Natural killer cell (primary cell): Measurements from ENCODE around the gene CA10. TPM values are rescaled to one million over a fixed set of nuclear protein-coding genes. Genes with fewer than 3 reads are reported as not detected.

Experiments
- ATAC-seq, 3 donors: fragments of 150-1000 bp in 2 of 3; fragments of 200-7000 bp in 1 of 3; cut with Tn5 transposase; 1 replicate in 1 of 3; 2 replicates in 2 of 3; pipeline ENCODE4 v1.10.0; 2021; ENCODE audit warnings: mild to moderate bottlenecking in 2 of 3, moderate library complexity in 2 of 3
- DNase-seq, 2 donors: peaks; one replicate each; pipeline versions ENCODE4 v3.0.0 to v3.0.0-alpha.2; 2013 to 2021; ENCODE audit warnings: mixed read lengths in 1 of 2
- H3K27ac ChIP-seq: one replicate; pipeline ENCODE4 v1.5.1; 2013; ENCODE audit warnings: mild to moderate bottlenecking, low read length
- H3K27me3 ChIP-seq: one replicate; pipeline ENCODE4 v1.6.1; 2013; ENCODE audit warnings: low read length; ENCODE audit not compliant: control insufficient read depth, insufficient read depth
- H3K36me3 ChIP-seq: one replicate; pipeline ENCODE4 v1.6.1; 2013; ENCODE audit warnings: low read length; ENCODE audit not compliant: control insufficient read depth, insufficient read depth
- H3K4me1 ChIP-seq: one replicate; pipeline ENCODE4 v1.6.1; 2013; ENCODE audit warnings: low read length; ENCODE audit not compliant: control insufficient read depth, insufficient read depth
- H3K4me3 ChIP-seq: one replicate; pipeline ENCODE4 v1.5.1; 2013; ENCODE audit warnings: low read length
- H3K9me3 ChIP-seq: one replicate; pipeline ENCODE4 v1.6.1; 2013; ENCODE audit warnings: low read length; ENCODE audit not compliant: control insufficient read depth, insufficient read depth
- H3K27ac Mint-ChIP-seq, 2 donors: one replicate each; pipeline ENCODE4 v1.8.0; 2022; ENCODE audit warnings: mild to moderate bottlenecking in 2 of 2, mixed read lengths in 2 of 2, moderate library complexity in 1 of 2
- H3K27me3 Mint-ChIP-seq, 2 donors: one replicate each; pipeline ENCODE4 v1.8.0; 2022; ENCODE audit warnings: low read depth in 2 of 2, mixed read lengths in 2 of 2
- H3K36me3 Mint-ChIP-seq: one replicate; pipeline ENCODE4 v1.8.0; 2022; ENCODE audit warnings: mixed read lengths
- H3K4me1 Mint-ChIP-seq, 2 donors: one replicate each; pipeline ENCODE4 v1.8.0; 2022; ENCODE audit warnings: mixed read lengths in 2 of 2
- H3K4me3 Mint-ChIP-seq: one replicate; pipeline ENCODE4 v1.8.0; 2022; ENCODE audit warnings: mild to moderate bottlenecking, moderate library complexity, mixed read lengths
- H3K9me3 Mint-ChIP-seq, 2 donors: one replicate each; pipeline ENCODE4 v1.8.0; 2022; ENCODE audit warnings: mixed read lengths in 2 of 2
- WGBS: methylation state at CpG from one replicate; pipeline ENCODE4 v1.1.7; 2013; ENCODE audit warnings: missing lambda C conversion rate; ENCODE audit not compliant: insufficient coverage; 5-methylcytosine and 5-hydroxymethylcytosine counted together
- intact Hi-C: fragments of 100-400 bp; cut with micrococcal nuclease; formaldehyde crosslinking; loops from one replicate; pipeline ENCODE4 v1.14.2; 2022
- total RNA-seq, 4 donors: library from RNA; stranded (reverse); fragments of 120-200 nt in 1 of 4; gene quantifications; one replicate each; pipeline versions ENCODE4 v1.2.3 to v1.2.4, GENCODE V29; 2013 to 2022
- TF ChIP-seq, protein P1 (sequence below): fragments of 200-600 bp; IDR thresholded peaks from one replicate; pipeline ENCODE4 v1.8.0; 2022; ENCODE audit warnings: antibody characterized with exemption

The CA10 gene
- total RNA-seq, 3 donors from 2014 or later (not counting 1 experiment from before 2014, with no cell fraction given) = not detected

DNA sequence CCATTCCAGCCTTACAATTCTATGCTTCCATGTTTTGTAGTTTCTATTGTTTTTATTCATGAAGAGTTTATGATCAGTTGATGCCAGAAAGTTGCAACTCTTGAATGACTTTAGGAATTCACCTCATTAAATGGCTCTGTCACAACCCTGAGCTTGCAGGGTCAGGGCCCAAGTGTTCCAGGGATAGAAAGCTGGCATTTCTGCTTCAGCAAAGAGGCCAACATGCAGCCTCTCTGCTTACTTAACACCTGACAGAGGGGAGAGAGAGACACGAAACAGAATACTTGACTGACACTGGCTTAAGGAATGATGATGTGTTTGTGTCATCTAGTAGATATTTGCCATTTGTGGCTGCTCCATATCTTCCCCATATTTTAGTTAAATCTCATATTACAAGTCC is 328.1 kb downstream of the CA10 start:
- no peaks in the 10 kb centered on the region for H3K4me1 ChIP-seq
- WGBS = 100% methylated on average over 1 of the region's 1 CpG
- Mint-ChIP-seq H3K36me3 (no peaks in the 10 kb centered on the region), H3K27me3 (peaks cover 0 to 5% of the 10 kb centered on the region in 2 donors), H3K27ac (no peak overlapping the region), H3K4me1 (no peaks in the 10 kb centered on the region), H3K9me3 (no peaks in the 10 kb centered on the region), H3K4me3 (no peak overlapping the region)
- H3K4me3 ChIP-seq = no peak overlapping the region
- no peak overlapping the region for H3K27ac ChIP-seq
- TF ChIP-seq, protein P1, sequence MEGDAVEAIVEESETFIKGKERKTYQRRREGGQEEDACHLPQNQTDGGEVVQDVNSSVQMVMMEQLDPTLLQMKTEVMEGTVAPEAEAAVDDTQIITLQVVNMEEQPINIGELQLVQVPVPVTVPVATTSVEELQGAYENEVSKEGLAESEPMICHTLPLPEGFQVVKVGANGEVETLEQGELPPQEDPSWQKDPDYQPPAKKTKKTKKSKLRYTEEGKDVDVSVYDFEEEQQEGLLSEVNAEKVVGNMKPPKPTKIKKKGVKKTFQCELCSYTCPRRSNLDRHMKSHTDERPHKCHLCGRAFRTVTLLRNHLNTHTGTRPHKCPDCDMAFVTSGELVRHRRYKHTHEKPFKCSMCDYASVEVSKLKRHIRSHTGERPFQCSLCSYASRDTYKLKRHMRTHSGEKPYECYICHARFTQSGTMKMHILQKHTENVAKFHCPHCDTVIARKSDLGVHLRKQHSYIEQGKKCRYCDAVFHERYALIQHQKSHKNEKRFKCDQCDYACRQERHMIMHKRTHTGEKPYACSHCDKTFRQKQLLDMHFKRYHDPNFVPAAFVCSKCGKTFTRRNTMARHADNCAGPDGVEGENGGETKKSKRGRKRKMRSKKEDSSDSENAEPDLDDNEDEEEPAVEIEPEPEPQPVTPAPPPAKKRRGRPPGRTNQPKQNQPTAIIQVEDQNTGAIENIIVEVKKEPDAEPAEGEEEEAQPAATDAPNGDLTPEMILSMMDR = no peak
- ATAC-seq (no peak), DNase-seq (no peak)
- no peaks in the 10 kb centered on the region for H3K36me3 ChIP-seq
- intact Hi-C loops = loop anchor here (10.0 kb wide), 1 partner anchor 56 kb away; no protein-coding TSS in a partner anchor
- no peaks in the 10 kb centered on the region for H3K27me3 ChIP-seq
- H3K9me3 ChIP-seq = no peaks in the 10 kb centered on the region

DNA sequence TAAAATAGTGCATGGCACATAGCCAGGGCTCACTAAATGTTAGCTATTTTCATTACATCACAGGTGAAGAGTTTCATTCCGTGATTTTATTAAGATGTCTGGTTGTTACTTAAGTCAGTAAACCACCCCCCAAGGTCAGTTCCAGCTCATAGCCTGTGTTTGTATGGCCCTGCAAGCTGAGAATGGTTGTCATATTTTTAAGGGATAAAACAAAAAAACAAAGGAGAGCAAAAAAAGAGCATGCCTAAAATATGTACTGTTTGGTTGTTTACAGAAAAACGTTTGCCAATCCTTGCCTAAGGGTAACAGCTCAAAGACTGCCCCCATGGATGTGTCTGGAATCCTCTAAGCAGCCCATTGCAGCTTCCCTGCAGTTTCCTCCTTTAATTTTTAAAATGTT is 329.6 kb downstream of the CA10 start:
- 5% methylated on average over 1 of the region's 2 CpGs for WGBS
- Histone ChIP-seq H3K4me1 (no peaks in the 10 kb centered on the region), H3K36me3 (no peaks in the 10 kb centered on the region), H3K4me3 (no peak overlapping the region), H3K27ac (no peak overlapping the region), H3K9me3 (no peaks in the 10 kb centered on the region), H3K27me3 (no peaks in the 10 kb centered on the region)
- DNase-seq (no peak), ATAC-seq (no peak)
- Mint-ChIP-seq H3K36me3 (no peaks in the 10 kb centered on the region), H3K4me1 (no peaks in the 10 kb centered on the region), H3K27ac (no peak overlapping the region), H3K27me3 (peaks cover 0 to 5% of the 10 kb centered on the region in 2 donors), H3K4me3 (no peak overlapping the region), H3K9me3 (no peaks in the 10 kb centered on the region)
- TF ChIP-seq, protein P1 = no peak
- intact Hi-C loops = no loop called here

DNA sequence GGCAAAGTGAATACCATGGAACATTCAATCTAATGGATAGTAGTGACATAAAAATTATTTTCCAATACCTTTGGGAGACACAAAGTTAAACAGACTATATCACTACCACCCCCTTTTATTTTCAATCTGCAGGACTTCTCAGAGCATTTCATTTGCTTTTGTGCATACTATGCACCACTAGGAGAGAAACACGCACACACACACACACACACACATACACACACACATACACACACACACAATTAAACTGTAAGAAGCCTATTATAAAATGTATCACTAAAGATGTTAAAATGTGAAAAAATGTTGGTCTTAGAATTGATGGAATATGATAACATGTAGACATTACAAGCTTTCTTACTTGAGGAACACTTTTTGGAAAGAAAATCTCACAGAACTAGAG is 331.4 kb downstream of the CA10 start:
- intact Hi-C loops = no loop called here

DNA sequence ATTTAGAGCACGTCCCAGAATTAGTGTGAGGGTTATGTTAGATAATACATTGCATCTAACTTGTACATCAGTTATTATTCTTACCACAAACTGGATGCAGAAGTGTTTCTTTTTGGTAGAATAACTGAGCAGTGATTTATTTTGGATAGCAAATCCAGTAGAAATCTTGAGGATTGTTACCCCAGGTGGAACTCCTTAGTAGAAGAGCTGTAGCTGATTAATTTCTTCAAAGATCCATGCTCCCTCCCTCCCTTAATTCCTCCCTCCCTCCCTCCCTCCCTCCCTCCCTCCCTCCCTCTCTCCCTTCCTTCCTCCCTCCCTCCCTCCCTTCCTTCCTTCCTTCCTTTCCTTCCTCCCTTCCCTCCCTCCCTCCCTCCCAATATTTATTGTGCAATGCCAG is 337.7 kb downstream of the CA10 start:
- no CpG with 5 or more reads among the region's 1 CpG for WGBS

More for the DNA sequence above, 331.4 kb downstream of the CA10 start:
- Mint-ChIP-seq H3K4me1 (no peaks in the 10 kb centered on the region), H3K9me3 (no peaks in the 10 kb centered on the region), H3K27me3 (peaks cover 0 to 5% of the 10 kb centered on the region in 2 donors), H3K36me3 (no peaks in the 10 kb centered on the region), H3K4me3 (no peak overlapping the region), H3K27ac (no peak overlapping the region)
- no peak overlapping the region for H3K4me3 ChIP-seq
- no peak for DNase-seq
- H3K9me3 ChIP-seq = no peaks in the 10 kb centered on the region
- no CpG with 5 or more reads among the region's 1 CpG for WGBS
- H3K27ac ChIP-seq = no peak overlapping the region
- TF ChIP-seq, protein P1 = no peak
- H3K27me3 ChIP-seq = no peaks in the 10 kb centered on the region
- no peak for ATAC-seq
- no peaks in the 10 kb centered on the region for H3K4me1 ChIP-seq
- no peaks in the 10 kb centered on the region for H3K36me3 ChIP-seq

More for the DNA sequence above, 337.7 kb downstream of the CA10 start:
- TF ChIP-seq, protein P1 = no peak
- Histone ChIP-seq H3K4me3 (no peak overlapping the region), H3K27me3 (no peaks in the 10 kb centered on the region), H3K27ac (no peak overlapping the region), H3K36me3 (no peaks in the 10 kb centered on the region), H3K9me3 (no peaks in the 10 kb centered on the region), H3K4me1 (no peaks in the 10 kb centered on the region)
- intact Hi-C loops = no loop called here
- Mint-ChIP-seq H3K4me3 (no peak overlapping the region), H3K27me3 (peaks cover 0 to 3% of the 10 kb centered on the region in 2 donors), H3K4me1 (no peaks in the 10 kb centered on the region), H3K36me3 (no peaks in the 10 kb centered on the region), H3K9me3 (no peaks in the 10 kb centered on the region), H3K27ac (no peak overlapping the region)
- DNase-seq (no peak), ATAC-seq (no peak)
